Hippocampal formation (tissue), 2 donors: ENCODE data around the gene ARHGAP10.
"Not testable (repeated sequence)": the region's sequence is repeated elsewhere in the genome, so short reads cannot be mapped to it uniquely, and the experiment has no call there.

Experiments
- DNase-seq, 2 donors: peaks; one replicate each; lab custom pipeline; 2025; lab: John Stamatoyannopoulos, UW

ARHGAP10 gene

GRCh38 chr4:147853706-147854105 is 121.8 kb downstream of the ARHGAP10 start:
- DNase-seq, result no peak

GRCh38 chr4:147854154-147854553 is 122.3 kb downstream of the ARHGAP10 start:
- DNase-seq, result no peak

- DNase-seq, result no peak
Observed at GRCh38 chr4:147855571-147856009, 123.7 kb downstream of the ARHGAP10 start.

- no peak for DNase-seq
Observed at GRCh38 chr4:147860960-147861359, 129.1 kb downstream of the ARHGAP10 start.

- no peak for DNase-seq
Observed at GRCh38 chr4:147862043-147862692, 130.3 kb downstream of the ARHGAP10 start.

GRCh38 chr4:147863111-147863747 is 131.3 kb downstream of the ARHGAP10 start:
- DNase-seq, result no peak

GRCh38 chr4:147863808-147864472 is 132.1 kb downstream of the ARHGAP10 start:
- DNase-seq, result no peak

GRCh38 chr4:147864607-147865006 is 132.7 kb downstream of the ARHGAP10 start:
- no peak for DNase-seq

GRCh38 chr4:147865926-147866325 is 134.0 kb downstream of the ARHGAP10 start:
- no peak for DNase-seq

- peak; percentile 84 to 92 for DNase-seq
Observed at GRCh38 chr4:147866532-147867271, 134.8 kb downstream of the ARHGAP10 start.

- DNase-seq, result no peak
Observed at GRCh38 chr4:147874109-147874508, 142.2 kb downstream of the ARHGAP10 start.

- DNase-seq, result no peak
Observed at GRCh38 chr4:147877308-147877771, 145.5 kb downstream of the ARHGAP10 start.

- DNase-seq, result no peak
Observed at GRCh38 chr4:147879676-147880075, 147.8 kb downstream of the ARHGAP10 start.

- no peak for DNase-seq
Observed at GRCh38 chr4:147880511-147880910, 148.6 kb downstream of the ARHGAP10 start.

- DNase-seq, result no peak
Observed at GRCh38 chr4:147884536-147884935, 152.6 kb downstream of the ARHGAP10 start.

- DNase-seq, result not testable (repeated sequence)
Observed at GRCh38 chr4:147885216-147885615, 153.3 kb downstream of the ARHGAP10 start.

GRCh38 chr4:147891476-147892115 is 159.7 kb downstream of the ARHGAP10 start:
- no peak for DNase-seq

GRCh38 chr4:147899512-147899911 is 167.6 kb downstream of the ARHGAP10 start:
- no peak for DNase-seq

- no peak for DNase-seq
Observed at GRCh38 chr4:147901388-147901787, 169.5 kb downstream of the ARHGAP10 start.

- no peak for DNase-seq
Observed at GRCh38 chr4:147901916-147902315, 170.0 kb downstream of the ARHGAP10 start.

GRCh38 chr4:147909225-147909624 is 177.3 kb downstream of the ARHGAP10 start:
- DNase-seq, result no peak

GRCh38 chr4:147910315-147910714 is 178.4 kb downstream of the ARHGAP10 start:
- DNase-seq, result no peak
